K562 (cell line): ENCODE results near the gene ANKRD23. TPM values are rescaled to one million over a fixed set of nuclear protein-coding genes. Genes with fewer than 3 reads are reported as not detected.

Experiments used
- ATAC-seq: fragments of 200-7000 bp; cut with Tn5 transposase; 3 replicates; pipeline ENCODE4 v1.9.1; 2020; ENCODE audit warnings: moderate library complexity
- BruUV-seq: library from RNA; stranded (reverse); fragments of 400-500 nt; replicated peaks from 2 replicates; lab custom pipeline; 2021; lab: Mats Ljungman, UMichigan
- CTCF ChIA-PET: fragments of 300-600 bp; formaldehyde crosslinking; extraction: SDS; loops from one replicate; lab custom pipeline; 2021; ENCODE audit warnings: low intra/inter-chr PET ratio; lab: Yijun Ruan, JAX
- POLR2A ChIA-PET: fragments of 300-600, 350-650 bp; sonication (Branson Sonifier 250); formaldehyde crosslinking; extraction: SDS; loops from one replicate; lab custom pipeline; 2021; ENCODE audit warnings: antibody characterized with exemption, inconsistent platforms; lab: Yijun Ruan, JAX
- DNase-seq, 4 experiments: peaks; one replicate each; pipeline versions ENCODE4 v3.0.0 to v3.0.0-alpha.2; 2011 to 2018; ENCODE audit warnings: low spot score in 3 of 4, mixed read lengths in 3 of 4; ENCODE audit errors: extremely low read depth in 1 of 4
- FAIRE-seq: peaks from 2 replicates; lab custom pipeline; 2011; peaks lifted over from hg19 to GRCh38; lab: Jason Lieb, UNC
- H2AFZ ChIP-seq: 2 replicates; pipeline ENCODE4 v1.6.0; 2011; ENCODE audit warnings: low read depth, low read length, control low read depth, inconsistent platforms
- H3K27ac ChIP-seq: fragments of 200-600 bp; 3 replicates; pipeline ENCODE4 v1.8.0; 2011; ENCODE audit warnings: low read depth, mild to moderate bottlenecking, control low read depth, inconsistent platforms, low read length, moderate library complexity, mixed read lengths; ENCODE audit errors: extremely low read depth
- H3K27me3 ChIP-seq, 2 experiments: fragments of 300-600 bp in 1 of 2; 2 replicates in 1 of 2; 3 replicates in 1 of 2; pipeline versions ENCODE4 v1.6.0 to v1.8.0; 2011; ENCODE audit warnings: inconsistent platforms in 2 of 2, low read length in 2 of 2, mild to moderate bottlenecking in 1 of 2, mixed read lengths in 1 of 2, moderate library complexity in 1 of 2; ENCODE audit not compliant: control insufficient read depth in 2 of 2, insufficient read depth in 2 of 2
- H3K36me3 ChIP-seq: fragments of 300-600 bp; 3 replicates; pipeline ENCODE4 v1.8.0; 2011; ENCODE audit warnings: mild to moderate bottlenecking, low read length, inconsistent platforms; ENCODE audit not compliant: control insufficient read depth, insufficient read depth
- H3K4me1 ChIP-seq, 2 experiments: fragments of 200-600 bp in 1 of 2; replicated peaks in 1 of 2; 2 replicates in 1 of 2; 3 replicates in 1 of 2; pipeline versions ENCODE4 v1.5.1 to v1.8.0; 2011; ENCODE audit warnings: inconsistent platforms in 2 of 2, low read length in 2 of 2, mild to moderate bottlenecking in 1 of 2, mixed read lengths in 1 of 2, moderate library complexity in 1 of 2; ENCODE audit not compliant: control insufficient read depth in 2 of 2, insufficient read depth in 2 of 2
- H3K4me2 ChIP-seq: 2 replicates; pipeline ENCODE4 v1.6.1; 2011; ENCODE audit warnings: low read length, control low read depth, inconsistent platforms, mixed read lengths; ENCODE audit not compliant: insufficient read depth
- H3K4me3 ChIP-seq: fragments of 200-600 bp; sonication (generic), shearing (Covaris generic); 2 replicates; pipeline ENCODE4 v1.5.1; 2016; ENCODE audit warnings: control low read depth, inconsistent platforms
- H3K79me2 ChIP-seq: fragments of 200-600 bp; 3 replicates; pipeline ENCODE4 v1.8.0; 2011; ENCODE audit warnings: low read length, inconsistent platforms; ENCODE audit not compliant: control insufficient read depth, insufficient read depth
- H3K9ac ChIP-seq, 2 experiments: 2 replicates each; pipeline versions ENCODE4 v1.6.0 to v1.6.1; 2011; ENCODE audit warnings: low read depth in 2 of 2, low read length in 2 of 2, control low read depth in 1 of 2, inconsistent platforms in 1 of 2, mild to moderate bottlenecking in 1 of 2, mixed read lengths in 1 of 2; ENCODE audit not compliant: insufficient read depth in 1 of 2
- H3K9me1 ChIP-seq: one replicate; pipeline ENCODE4 v1.6.0; 2011; ENCODE audit warnings: inconsistent platforms, mild to moderate bottlenecking, low read length, moderate library complexity; ENCODE audit not compliant: control insufficient read depth, insufficient read depth
- H3K9me3 ChIP-seq: replicated peaks from 2 replicates; pipeline ENCODE4 v1.5.1; 2011; ENCODE audit warnings: low read depth, low read length, inconsistent platforms; ENCODE audit not compliant: control insufficient read depth, insufficient read depth
- H4K20me1 ChIP-seq: replicated peaks from 2 replicates; pipeline ENCODE4 v1.6.1; 2011; ENCODE audit warnings: low read length, inconsistent platforms, mixed read lengths; ENCODE audit not compliant: control insufficient read depth, insufficient read depth
- CAMTA2 ChIP-seq: fragments of 250-450 bp; sonication (Bioruptor Pico); conservative IDR thresholded peaks from 2 replicates; pipeline ENCODE4 v1.5.1; 2022
- GATA2 ChIP-seq: sonication (generic); formaldehyde crosslinking; IDR thresholded peaks from 2 replicates; pipeline ENCODE4 v1.4.0; 2020; ENCODE audit warnings: mild to moderate bottlenecking, missing genetic modification reagents
- ZBTB9 ChIP-seq: fragments of 450-650 bp; formaldehyde crosslinking; IDR thresholded peaks from 2 replicates; pipeline ENCODE4 v1.4.0; 2020; ENCODE audit warnings: mild to moderate bottlenecking, moderate library complexity
- ZNF57 ChIP-seq: fragments of 450-650 bp; formaldehyde crosslinking; IDR thresholded peaks from 2 replicates; pipeline ENCODE4 v1.4.0; 2020; ENCODE audit warnings: mild to moderate bottlenecking, moderate library complexity
- WGBS: fragments of 100-300 bp; shearing (Covaris generic); methylation state at CpG from one replicate; pipeline ENCODE4 v1.1.6; 2016; ENCODE audit warnings: low coverage, mixed read lengths; ENCODE audit not compliant: insufficient coverage; ENCODE audit errors: missing lambda C conversion rate; 5-methylcytosine and 5-hydroxymethylcytosine counted together
- in situ Hi-C: fragments of 300-500 bp; cut with MboI; formaldehyde crosslinking; loops from 4 replicates; pipeline ENCODE4 v1.15.0; 2018; ENCODE audit warnings: inconsistent platforms, mixed read lengths
- intact Hi-C: fragments of 100-400 bp; cut with micrococcal nuclease; formaldehyde crosslinking; loops from 2 replicates; pipeline ENCODE4 v1.14.2; 2022
- polyA plus RNA-seq, 8 experiments: library from polyadenylated mRNA; depleted of rRNA in 4 of 8; stranded (reverse) in 5 of 8; unstranded in 3 of 8; fragments of >200 nt; fragmentation: Nextera tagmentation in 2 of 8; fragmentation: Illumina TruSeq in 1 of 8; extraction: Ambion mirVana in 2 of 8; extraction: Trizol in 1 of 8; gene quantifications; 2 replicates each; pipeline versions ENCODE4 v1.2.1 to v1.2.3, GENCODE V29; 2011 to 2014; ENCODE audit warnings: inconsistent platforms in 1 of 8, missing spikeins in 1 of 8
- total RNA-seq, 7 experiments: library from RNA; depleted of rRNA in 6 of 7; stranded (reverse); fragments of >200 nt in 6 of 7; fragmentation: Illumina TruSeq in 2 of 7; extraction: Trizol in 2 of 7; gene quantifications; 2 replicates each; pipeline versions ENCODE4 v1.2.1 to v1.2.3, GENCODE V29; 2011 to 2021; ENCODE audit warnings: low replicate concordance in 1 of 7

Gene ANKRD23
- total and polyA plus RNA-seq, 9 of the 15 experiments (the other 6 are each of a cell fraction or from before 2014, with no cell fraction given): 0.32 to 4.8 (median 2.8) TPM

- no peak for ATAC-seq
- CTCF ChIA-PET: no interaction called here
- intact Hi-C loops (no loop called here), in situ Hi-C loops (no loop called here)
- Histone ChIP-seq H3K9me1 (no peaks in the 10 kb centered on the region), H3K4me3 (no peak overlapping the region), H3K79me2 (peaks cover 41% of the 10 kb centered on the region), H3K36me3 (peaks cover 63% of the 10 kb centered on the region), H3K9me3 (no peaks in the 10 kb centered on the region), H3K9ac (peak overlapping the region in 1 of 2 experiments; percentile 78; a peak in 2 of 4 replicates), H3K4me1 (peaks cover 27 to 90% of the 10 kb centered on the region in 2 experiments; a peak in 4 of 5 replicates), H3K27ac (peak overlapping the region; percentile 42; the same call in 1 of the 3 replicates), H2AFZ (no peak overlapping the region), H3K27me3 (no peaks in the 10 kb centered on the region; a peak in 1 of 5 replicates), H4K20me1 (peaks cover 3% of the 10 kb centered on the region; the same call in 1 of the 2 replicates), H3K4me2 (no peak overlapping the region)
- WGBS: 79% methylated on average over 7 of the region's 9 CpGs
- TF ChIP-seq ZNF57 (CRISPR knock-in tag) (no peak), GATA2 (CRISPR knock-in tag) (no peak), CAMTA2 (CRISPR knock-in tag) (0 out of 2 replicates have a peak, but pooled peaks have one; percentile 34), ZBTB9 (CRISPR knock-in tag) (0 out of 2 replicates have a peak, but pooled peaks have one; percentile 19)
- POLR2A ChIA-PET: interaction anchor here (0.6 to 11.3 kb wide), 11 partner anchors 8 to 214 kb away, joined by 3 to 112 read pairs (median 3); no protein-coding TSS in a partner anchor
- no peak for FAIRE-seq
- DNase-seq: no peak
- no TSS peak for BruUV-seq
Observed at GRCh38 chr2:96883306-96883705, 39.5 kb upstream of the ANKRD23 start.
